Mesenteric fat pad (tissue), 1 donor: ENCODE measurements around the gene LEMD3. TPM values are rescaled to one million over a fixed set of nuclear protein-coding genes. Genes with fewer than 3 reads are reported as not detected.

Experiments
- DNase-seq: peaks from one replicate; pipeline ENCODE4 v3.0.0-alpha.2; 2020; ENCODE audit warnings: low spot score
- total RNA-seq: library from RNA; stranded (reverse); fragmentation: NEBNext Ultra II Directional; extraction: Animal tissue kit (Norgen Biotek cat#: 25700); gene quantifications from one replicate; pipeline ENCODE4 v1.2.1, GENCODE V29; 2021
- donor health status: DM: yes; HTN: yes; CAD: no.

LEMD3 gene
- total RNA-seq, 1 donor from 2014 or later, result 26.1 TPM

DNA sequence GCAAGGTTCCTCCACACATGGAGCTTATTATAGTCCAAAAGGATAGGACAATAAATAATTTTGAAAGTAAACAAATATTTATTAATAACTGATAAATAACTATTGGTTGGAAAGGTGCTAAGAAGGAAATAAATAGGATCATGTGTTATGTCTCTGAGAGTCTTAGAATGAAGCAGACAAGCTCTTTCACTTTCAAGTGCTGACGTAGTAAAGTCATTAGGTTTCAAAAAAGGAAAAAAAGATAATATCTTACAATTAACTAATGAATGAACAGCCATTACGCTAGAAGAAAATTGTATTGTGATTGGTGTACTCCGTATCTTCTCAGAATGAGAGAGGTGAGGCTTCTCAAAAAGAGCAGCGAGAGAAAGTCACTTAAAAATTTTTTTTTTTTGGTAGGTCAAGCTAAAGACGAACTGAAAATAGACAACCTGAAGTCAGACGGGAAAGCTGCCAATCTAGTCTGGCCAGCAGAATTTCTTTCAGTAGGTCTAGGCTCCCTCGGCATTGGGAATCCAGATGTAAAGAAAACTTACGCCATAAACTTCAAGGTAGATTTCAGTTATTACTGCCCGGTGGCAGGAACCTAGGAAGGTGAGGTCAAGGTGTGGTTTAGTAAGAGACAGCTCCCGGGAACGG, 583 bp upstream of the LEMD3 start:
- DNase-seq, result no peak

DNA sequence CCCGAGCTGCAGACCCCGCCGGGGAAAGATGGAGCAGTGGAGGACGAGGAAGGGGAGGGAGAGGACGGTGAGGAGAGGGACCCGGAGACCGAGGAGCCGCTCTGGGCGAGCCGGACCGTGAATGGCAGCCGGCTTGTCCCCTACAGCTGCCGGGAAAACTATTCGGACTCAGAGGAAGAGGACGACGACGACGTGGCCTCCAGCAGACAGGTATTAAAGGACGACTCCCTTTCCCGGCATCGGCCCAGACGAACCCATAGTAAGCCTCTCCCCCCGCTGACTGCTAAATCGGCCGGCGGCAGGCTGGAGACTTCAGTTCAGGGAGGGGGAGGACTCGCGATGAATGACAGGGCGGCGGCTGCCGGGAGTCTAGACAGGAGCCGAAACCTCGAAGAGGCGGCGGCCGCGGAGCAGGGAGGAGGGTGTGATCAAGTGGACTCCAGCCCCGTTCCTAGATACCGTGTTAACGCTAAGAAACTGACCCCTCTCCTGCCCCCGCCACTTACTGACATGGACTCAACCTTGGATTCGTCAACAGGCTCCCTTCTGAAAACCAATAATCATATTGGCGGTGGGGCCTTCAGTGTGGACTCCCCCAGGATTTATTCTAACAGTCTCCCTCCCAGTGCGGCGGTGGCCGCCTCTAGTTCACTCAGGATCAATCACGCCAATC, 962 bp downstream of the LEMD3 start:
- DNase-seq, result no peak

DNA sequence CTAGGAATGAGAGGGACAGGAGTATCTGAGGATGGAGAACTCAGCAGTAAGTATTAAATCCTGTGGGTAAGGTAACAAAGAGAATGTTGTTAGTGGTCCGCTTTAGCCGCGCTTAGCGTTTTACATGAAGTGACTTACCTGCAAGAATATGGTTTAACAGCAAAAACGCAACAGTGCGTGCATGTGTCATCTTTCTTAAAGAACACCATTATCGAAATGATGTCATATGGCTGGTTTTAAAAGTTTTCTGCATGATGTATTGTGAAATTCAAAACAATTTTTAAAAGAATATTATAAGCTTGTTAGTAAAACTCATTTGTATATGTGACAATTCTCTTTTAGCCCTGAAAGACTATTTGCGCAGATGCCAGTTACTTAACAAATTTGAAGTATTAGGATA, 1.7 kb downstream of the LEMD3 start:
- no peak for DNase-seq

DNA sequence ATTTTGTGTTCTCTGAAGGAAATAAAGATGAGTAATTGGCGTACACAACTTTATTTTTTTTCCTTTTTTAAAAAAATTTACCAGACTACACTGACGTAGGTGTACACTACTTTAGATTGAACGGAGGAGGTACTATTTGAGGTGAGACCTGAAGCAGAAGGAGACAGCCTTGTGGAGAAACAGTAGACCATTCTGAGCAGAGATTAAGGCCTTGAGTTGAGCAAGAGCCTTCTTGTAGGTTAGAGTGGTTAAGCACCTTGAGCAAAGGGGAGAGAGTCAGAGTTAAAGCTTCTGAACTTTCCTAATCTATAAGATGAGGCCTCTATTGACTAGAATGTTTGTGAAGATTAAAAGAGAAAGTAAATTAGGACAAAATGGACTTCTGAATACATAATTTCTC, 2.5 kb downstream of the LEMD3 start:
- no peak for DNase-seq

DNA sequence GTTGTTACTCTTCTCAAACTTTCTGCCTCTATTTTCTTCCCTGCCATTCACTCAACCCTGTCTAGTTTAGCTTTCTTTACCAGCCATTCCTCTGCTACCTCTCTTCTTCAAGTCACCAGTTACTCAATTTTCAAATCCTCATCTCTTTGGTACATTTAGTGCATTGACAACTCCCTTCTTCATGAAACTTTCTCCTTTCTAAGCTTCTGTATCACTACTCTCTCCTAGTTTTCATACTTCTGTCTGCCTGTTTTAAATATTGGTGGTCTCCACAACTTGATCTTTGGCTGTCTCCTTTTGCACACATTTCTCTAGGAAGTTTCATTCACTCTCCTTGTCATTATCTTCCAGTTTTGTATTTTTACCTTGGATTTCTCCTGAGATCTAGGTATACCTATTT, 6.0 kb downstream of the LEMD3 start:
- DNase-seq, result no peak

DNA sequence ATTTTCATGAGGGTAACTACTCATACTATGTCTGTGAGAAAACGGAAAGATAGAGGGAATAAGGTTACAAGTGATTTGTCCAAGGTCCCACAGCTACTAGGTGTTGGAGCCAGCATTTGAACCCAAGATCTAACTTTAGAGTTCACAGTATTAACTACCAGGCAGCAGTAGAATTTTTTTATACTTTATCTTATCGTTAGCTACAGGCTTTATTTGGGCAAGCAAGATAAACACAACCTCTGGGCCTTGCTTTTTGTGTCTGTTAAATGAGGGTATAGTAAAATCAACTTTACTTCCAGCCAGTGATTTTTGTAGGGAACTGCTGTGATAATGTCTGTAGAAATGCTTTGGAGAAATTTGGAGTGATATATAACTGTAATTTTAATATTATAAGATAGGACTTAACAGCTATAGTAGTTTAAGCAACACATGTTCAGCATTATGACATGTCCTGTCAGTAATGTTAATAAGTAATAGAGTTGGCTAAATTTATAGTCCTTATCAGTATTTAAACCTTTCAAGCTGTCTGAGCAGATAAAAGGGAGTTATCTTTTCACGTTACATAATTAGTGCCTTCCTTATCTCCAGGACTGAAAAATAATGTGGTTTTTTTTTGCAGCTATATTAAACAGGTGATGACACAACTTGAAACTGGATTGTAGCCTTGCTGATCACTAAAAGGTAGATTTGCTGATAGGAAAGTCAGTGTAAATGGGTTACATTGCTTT, 12.8 kb downstream of the LEMD3 start:
- no peak for DNase-seq

DNA sequence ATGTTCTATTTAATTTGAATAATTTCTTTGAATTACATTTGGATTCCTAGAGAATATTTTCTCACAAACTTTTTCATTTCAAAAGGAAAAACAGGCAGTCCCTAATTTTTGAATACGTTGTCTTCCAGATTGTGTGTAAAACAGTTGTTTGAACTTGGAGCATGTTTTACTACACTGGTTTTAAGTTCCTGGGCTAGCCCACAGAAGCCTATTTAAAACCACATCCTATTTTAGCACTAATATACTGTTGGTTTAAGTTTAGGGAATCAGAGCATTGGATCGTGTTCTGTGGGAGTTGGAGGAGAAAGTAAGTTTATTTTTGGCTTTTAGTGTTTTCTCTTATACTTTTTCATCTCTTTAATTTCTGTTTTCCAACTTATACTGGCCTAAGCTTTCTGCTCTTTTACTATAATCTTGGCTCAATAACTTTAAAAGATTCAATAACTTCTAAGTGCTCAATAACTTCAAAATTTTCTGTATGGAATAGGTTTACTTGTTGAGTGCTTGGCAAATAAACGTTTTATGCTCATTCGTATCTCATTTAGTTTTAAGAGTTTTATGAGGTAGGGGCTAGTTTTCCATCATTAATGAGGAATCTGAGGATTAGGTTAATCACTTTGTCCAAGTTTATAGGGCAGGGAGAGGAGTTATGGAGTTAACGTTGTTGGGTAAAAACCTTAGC, 14.9 kb downstream of the LEMD3 start:
- no peak for DNase-seq

DNA sequence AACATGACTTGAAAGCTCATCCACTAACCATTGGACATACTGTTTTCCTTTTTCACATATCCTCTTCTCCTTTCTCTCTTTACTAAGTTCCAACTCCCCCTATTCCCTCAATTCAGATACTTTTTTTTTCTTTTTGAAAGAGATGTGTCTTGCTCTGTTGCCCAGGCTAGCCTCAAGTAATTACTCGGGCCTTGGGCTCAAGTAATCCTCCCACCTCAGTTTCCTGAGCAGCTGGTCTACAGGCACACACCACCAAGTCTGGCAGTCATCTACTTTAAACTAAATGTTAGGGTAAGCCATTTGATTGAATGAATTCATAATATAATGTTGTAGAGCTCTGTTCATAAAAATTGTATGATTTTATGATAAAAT, 15.5 kb downstream of the LEMD3 start:
- DNase-seq, result no peak

DNA sequence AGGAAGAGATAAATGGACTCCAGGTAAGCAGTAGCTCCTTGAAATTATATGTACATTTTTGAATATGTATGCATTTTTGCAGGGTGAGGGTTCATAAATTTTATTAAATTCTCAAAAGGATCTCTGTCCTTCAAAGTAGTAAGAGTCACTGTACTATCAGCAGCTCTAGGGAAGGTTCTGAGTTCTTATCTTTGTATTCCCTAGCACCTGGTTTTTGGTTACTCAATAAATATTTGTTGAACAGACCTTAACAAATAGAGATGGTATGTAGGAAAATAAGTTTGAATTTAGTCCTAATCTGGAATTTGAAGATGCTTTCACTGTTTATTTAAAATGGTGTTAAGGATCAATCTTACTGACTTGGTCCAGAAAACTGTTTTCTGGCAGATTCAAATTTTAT, 18.3 kb downstream of the LEMD3 start:
- no peak for DNase-seq

DNA sequence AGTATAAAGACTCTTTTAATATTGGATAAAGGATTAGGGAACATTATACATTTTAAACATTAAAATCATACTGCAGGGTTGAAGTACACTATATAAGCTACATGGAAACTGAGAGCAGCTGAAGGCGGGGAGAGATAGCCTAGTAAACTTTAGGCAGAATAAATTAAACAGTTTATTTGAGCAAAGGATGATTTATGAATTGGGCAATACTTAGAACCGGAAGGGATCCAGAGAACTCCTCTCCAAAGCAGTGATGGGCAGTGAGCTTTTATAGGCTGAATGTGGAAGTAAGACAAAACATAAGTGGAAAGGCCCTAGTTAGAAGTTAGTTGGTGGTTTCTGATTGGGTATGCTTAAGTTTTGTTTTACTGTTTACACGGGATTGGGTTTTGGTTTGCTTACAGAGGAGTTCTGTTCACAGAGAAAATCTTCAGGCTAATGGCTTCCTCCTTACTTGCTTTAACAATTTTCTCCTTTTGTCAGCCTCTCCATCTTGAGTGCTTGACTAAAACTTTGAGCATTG, 18.9 kb downstream of the LEMD3 start:
- DNase-seq, result no peak

DNA sequence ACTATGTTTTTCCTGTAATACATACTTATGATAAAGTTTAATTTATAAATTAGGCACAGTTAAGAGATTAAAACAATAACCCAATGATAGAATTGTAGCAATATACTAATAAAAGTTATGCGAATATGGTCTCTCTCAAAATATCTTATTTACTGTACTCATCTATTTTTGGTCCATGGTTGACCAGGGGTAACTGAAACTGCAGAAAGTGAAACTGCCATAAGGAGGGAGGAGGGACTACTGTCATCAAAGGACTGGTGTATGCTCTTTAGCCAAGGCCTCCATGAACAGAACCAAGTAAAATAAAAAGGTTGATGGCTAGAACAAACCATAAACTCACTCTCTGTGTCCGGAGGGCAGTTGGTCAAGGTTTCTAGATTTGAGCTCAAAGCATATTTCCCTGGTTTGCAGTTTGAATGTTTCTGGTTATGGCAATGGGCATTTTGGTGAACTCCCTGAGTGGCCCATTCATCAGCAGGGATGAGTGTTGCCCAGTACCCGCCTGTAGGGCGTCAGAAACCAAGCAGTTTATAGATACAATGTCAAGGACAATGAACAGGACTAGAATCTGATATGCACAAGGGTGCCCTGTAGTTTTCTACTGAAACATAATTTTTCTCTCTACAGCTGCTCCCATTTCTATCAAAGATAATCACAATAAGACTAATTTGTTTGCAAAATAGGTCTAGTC, 19.8 kb downstream of the LEMD3 start:
- DNase-seq, result no peak

DNA sequence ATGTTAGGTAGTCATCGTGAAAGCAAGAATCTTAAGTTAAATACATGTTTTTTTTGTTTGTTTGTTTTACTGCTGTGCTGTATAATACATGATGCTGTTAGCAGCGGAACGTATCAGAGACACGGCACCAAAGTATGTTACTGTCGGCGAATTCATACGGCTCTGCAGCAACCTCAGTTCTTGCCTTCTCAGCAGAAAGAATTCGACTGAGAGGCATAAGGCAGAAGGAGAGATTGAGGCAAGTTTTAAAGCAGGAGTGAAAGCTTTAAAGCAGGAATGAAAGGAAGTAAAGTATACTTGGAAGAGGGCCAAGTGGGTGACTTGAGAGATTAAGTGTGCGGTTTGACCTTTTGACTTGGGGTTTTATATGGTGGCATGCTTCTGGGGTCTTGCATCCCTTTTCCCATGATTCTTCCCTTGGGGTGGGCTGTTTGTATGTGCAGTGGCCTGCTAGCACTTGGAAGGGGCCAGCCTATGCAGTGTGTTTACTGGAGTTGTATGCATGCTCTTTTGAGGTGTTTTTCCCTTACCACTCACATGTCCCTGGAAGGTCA, 23.7 kb downstream of the LEMD3 start:
- DNase-seq, result no peak

DNA sequence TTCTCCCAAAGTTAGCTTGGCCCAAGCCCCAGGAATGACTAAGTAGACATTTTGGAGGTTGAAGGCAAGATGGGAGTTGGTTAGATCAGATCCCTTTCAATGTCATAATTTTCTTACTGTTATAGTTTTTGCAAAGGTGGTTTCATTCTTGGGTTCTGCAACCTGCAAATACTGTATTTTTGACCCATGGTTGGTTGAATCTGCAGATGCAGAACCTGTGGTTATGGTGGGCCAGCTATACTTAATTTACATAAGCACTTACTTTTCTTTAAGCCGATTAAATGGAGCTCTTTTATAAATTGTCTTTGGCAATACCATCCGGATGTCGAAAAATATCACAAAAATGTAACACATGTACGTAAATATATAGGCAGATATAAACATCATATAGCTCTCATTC, 25.6 kb downstream of the LEMD3 start:
- DNase-seq, result no peak

DNA sequence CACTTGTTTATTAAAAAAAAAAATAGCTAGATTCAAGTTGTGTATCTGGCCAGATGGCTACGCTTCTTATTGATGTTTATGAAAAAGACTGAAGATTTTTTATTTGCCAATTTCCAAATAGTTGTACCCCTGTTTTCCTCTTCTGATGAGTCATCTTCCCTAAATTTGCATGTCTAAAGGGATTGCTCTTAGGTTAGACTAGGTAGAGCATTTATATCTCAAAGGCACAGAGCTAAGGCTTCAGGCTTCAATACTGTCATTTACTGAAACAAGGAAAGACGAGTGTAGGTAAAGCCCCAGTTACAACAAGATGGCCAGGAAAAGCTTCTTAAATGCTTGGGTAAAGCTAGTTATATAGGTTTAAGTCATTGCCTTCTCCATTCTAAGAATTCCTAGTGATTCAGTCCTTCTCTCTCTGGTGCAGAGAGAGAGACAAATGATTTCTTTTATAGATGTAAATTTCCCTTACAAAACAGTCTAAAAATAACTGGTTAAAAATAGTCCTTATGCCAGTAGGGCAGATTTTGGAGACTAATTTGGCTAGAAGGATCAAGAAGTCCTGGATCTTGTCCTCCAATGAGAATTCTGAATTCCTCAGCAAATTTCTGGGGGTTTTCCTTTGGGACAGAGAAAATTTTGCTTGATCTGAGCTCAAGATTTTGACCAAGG, 26.1 kb downstream of the LEMD3 start:
- DNase-seq, result no peak

DNA sequence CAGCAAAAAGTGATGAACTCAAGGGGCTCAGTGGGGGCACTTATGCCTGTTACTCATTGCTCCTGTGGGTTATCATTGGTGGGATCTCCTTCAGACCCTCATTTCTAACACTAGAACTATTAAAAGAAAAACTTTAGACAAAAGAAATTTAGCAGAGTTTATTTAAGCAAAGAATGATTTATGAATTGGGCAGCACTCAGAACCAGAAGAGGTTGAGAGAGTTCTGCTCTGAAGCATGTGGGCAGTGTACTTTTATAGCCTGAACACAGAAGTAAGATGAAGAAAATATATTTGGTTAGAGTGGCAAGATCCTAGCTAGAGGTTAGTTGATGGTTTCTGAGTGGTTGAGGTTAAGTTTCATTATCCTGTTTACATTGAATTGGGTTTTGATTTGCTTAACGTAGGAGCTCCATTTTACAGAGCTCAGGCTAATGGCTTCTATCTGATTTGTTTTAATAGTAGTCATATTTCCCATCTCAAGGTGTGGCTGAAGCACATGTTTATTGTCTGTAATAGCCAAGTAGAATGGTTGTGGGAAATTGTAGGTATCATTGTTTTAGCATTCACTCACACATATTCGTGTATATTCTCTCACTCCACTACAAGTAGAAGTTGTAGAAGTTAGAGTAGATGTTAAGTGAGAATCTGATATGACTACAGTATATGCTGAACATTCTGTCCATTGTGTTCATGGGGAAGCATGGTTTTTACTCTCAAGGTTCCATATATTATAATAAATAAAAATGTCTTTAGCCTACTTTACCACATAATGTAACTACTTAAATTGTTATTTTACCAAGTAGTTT, 27.6 kb downstream of the LEMD3 start:
- DNase-seq, result no peak

DNA sequence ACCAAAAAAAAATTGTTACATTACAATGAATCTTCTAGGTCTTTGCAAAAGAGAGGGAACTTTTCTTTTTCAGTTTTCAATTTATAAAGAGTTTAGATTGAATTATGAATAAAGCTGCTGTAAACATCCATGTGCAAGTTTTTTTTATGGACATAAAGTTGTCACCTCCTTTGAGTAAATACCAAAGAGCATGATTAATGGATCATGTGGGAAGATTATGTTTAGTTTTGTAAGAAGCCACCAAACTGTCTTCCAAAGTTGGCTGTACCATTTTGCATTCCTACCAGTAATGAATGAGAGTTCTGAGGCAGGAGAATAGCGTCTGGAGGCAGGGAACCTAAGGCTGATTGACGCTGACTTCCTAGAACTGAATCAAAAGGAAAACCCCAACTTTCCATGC, 30.2 kb downstream of the LEMD3 start:
- no peak for DNase-seq

DNA sequence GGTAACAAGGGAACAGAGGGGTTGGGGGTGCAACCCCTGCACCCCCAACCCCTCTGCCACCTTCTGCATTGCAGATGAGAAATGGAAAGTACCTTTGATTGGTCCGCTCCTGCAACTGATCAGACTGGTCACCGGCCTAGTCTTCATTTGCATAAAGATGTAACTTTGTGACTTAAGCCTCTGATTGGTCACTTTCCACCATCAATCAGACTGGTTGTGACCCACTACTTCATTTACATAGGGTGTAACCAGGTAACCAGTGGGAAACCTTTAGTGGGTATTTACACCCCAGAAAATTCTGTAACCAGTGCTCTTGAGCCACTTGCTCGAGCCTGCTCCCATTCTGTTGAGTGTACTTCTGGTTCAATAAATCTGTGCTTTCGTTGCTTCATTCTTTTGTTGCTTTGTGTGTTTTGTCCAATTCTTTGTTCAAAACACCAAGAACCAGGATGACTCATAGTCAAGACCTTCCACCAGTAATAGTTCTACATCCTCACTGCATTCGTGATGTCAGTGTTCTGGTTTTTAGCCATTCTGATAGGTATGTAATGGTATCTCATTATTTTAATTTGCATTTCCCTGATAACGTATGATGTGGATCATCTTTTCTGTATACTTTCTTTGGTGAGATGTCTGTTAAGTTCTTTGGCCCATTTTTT, 30.8 kb downstream of the LEMD3 start:
- DNase-seq, result no peak

DNA sequence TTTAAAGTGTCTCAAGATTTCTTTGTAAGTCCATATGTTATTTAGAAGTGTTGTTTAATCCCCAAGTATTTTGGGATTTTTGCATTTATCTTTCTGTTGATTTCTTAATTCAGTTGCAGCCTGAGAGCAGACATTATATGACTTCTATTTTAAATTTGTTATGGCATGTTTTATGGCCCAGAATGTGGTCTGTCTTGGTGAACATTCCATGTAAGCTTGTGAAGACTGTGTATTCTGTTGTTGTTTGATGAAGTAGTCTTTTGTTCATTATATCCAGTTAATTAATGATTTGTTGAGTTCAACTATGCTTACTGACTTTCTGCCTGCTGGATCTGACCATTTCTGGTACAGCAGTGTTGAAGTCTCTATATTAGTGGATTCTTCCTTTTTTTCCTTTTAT, 34.0 kb downstream of the LEMD3 start:
- no peak for DNase-seq

DNA sequence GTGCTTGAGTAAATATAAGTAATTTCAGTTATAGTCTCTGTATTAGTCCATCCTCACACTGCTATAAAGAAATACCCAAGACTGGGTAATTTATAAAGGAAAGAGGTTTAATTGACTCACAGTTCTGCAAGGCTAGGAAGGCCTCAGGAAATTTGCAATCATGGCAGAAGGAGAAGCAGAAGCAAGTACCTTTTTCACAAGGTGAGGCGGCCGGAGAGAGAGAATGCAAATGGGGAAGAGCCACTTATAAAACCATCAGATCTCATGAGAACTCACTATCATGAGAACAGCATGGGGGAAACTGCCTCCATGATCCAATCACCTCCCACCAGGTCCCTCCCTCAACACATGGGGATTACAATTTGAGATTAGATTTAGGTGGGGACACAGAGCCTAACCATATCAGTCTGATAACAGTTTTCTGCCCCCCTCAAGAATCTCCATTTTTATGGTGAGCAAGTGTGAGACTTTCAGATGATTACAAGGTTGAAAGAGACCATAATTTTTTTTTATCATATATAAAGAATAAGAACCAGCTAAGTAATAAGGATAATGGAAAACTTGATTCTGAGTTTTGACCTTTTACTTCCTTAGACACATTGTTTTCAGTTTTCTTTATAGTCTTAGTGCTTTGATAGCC, 35.6 kb downstream of the LEMD3 start:
- DNase-seq, result no peak
